Kidney glomerular epithelial cell (primary cell): ENCODE measurements around the gene TMED10.
"Not testable (repeated sequence)": the region's sequence is repeated elsewhere in the genome, so short reads cannot be mapped to it uniquely, and the experiment has no call there.

ENCODE experiments used
- DNase-seq: peaks from one replicate; lab custom pipeline; 2025; lab: John Stamatoyannopoulos, UW

Gene TMED10

GRCh38 chr14:75190023-75190422, 13.6 kb upstream of the TMED10 start:
- DNase-seq = no peak

- no peak for DNase-seq
Measured at GRCh38 chr14:75188520-75189268, 12.3 kb upstream of the TMED10 start.

- DNase-seq = no peak
Measured at GRCh38 chr14:75188086-75188485, 11.7 kb upstream of the TMED10 start.

GRCh38 chr14:75186953-75187352, 10.5 kb upstream of the TMED10 start:
- DNase-seq = no peak

- no peak for DNase-seq
Measured at GRCh38 chr14:75185251-75186040, 9.0 kb upstream of the TMED10 start.

GRCh38 chr14:75184492-75184891, 8.1 kb upstream of the TMED10 start:
- DNase-seq = no peak

GRCh38 chr14:75184039-75184438, 7.6 kb upstream of the TMED10 start:
- DNase-seq = no peak

GRCh38 chr14:75183225-75183624, 6.8 kb upstream of the TMED10 start:
- DNase-seq = no peak

- DNase-seq = peak; percentile 33
Measured at GRCh38 chr14:75182821-75183220, 6.4 kb upstream of the TMED10 start.

- not testable (repeated sequence) for DNase-seq
Measured at GRCh38 chr14:75182163-75182562, 5.8 kb upstream of the TMED10 start.

GRCh38 chr14:75181293-75182062, 5.1 kb upstream of the TMED10 start:
- no peak for DNase-seq

- no peak for DNase-seq
Measured at GRCh38 chr14:75175677-75176141, 703 bp downstream of the TMED10 start.

- no peak for DNase-seq
Measured at GRCh38 chr14:75174066-75174465, 2.3 kb downstream of the TMED10 start.

- no peak for DNase-seq
Measured at GRCh38 chr14:75170772-75171171, 5.6 kb downstream of the TMED10 start.

- no peak for DNase-seq
Measured at GRCh38 chr14:75168586-75169335, 7.7 kb downstream of the TMED10 start.

GRCh38 chr14:75167325-75167724, 9.1 kb downstream of the TMED10 start:
- DNase-seq = no peak

GRCh38 chr14:75165586-75166391, 10.6 kb downstream of the TMED10 start:
- DNase-seq = no peak

- DNase-seq = no peak
Measured at GRCh38 chr14:75164809-75165208, 11.6 kb downstream of the TMED10 start.

- DNase-seq = no peak
Measured at GRCh38 chr14:75163677-75164076, 12.7 kb downstream of the TMED10 start.

GRCh38 chr14:75162631-75163030, 13.8 kb downstream of the TMED10 start:
- no peak for DNase-seq
